ENCODE results near the gene FADS2. TPM values are rescaled to one million over a fixed set of nuclear protein-coding genes. Genes with fewer than 3 reads are reported as not detected.
A peak's percentile ranks its signal among the peaks of the same experiment; 100 is the strongest.

FADS2 gene
- total RNA-seq, 4 donors from 2014 or later: 7.8 to 40.1 (median 16.2) TPM

- ATAC-seq (ENCODE audit: low FRiP score) (no peak), DNase-seq (ENCODE audit: low spot score) (no peak)
- no peak for TF ChIP-seq CTCF (IDR thresholded peaks at IDR 0.05)
Measured at GRCh38 chr11:61826930-61827570, 1.1 kb upstream of the FADS2 start.

- no peak for ATAC-seq (ENCODE audit: low FRiP score)
- no peak for DNase-seq (ENCODE audit: low spot score)
- TF ChIP-seq CTCF (IDR thresholded peaks at IDR 0.05): no peak
Measured at GRCh38 chr11:61828379-61828628, 204 bp downstream of the FADS2 start.

DNA sequence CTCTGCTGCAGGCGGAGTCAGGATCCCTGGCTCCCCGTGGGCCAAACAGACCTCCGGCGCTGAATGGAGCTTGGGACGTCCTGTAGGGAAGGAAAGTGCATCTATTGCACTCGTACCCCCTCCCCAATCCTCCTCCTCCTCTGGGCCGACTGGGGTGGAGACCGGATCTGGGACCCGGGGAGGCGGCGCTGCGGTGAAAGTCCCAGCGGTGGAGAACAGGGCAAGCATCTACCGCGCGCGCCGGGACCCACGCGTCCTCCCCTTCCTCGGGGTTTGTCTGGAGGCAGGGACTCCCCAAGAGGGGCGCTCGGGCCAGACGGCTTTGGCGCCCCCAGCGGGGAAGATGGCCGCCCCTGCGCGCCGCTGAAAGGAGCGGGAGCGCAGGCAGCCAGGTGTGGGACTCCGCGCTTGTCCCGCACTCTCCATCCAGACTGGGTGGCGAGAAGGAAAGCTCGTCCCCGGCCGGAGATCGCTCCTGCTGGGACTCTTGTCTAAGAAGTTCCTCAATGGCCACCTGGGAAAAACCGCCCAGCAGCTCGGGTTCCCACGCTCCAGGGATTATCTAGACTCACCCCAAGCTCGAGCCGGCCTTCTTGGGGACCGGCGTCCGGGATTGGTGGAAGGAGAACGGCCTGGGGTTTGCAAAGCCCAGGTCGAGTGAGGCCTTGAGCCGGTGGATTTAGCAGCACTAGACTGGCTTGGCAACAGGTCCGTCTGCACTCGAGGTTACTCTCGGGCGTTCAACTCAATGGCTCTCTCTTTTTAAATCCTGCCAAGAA is 718 bp downstream of the FADS2 start:
- ATAC-seq (ENCODE audit: low FRiP score) (peak; percentile 29), DNase-seq (ENCODE audit: low spot score) (no peak)

GRCh38 chr11:61829806-61830205 is 1.7 kb downstream of the FADS2 start:
- no peak for ATAC-seq (ENCODE audit: low FRiP score)
- no peak for TF ChIP-seq CTCF (IDR thresholded peaks at IDR 0.05)
- no peak for DNase-seq (ENCODE audit: low spot score)

More for the DNA sequence above, 718 bp downstream of the FADS2 start:
- TF ChIP-seq CTCF (IDR thresholded peaks at IDR 0.05): no peak

DNA sequence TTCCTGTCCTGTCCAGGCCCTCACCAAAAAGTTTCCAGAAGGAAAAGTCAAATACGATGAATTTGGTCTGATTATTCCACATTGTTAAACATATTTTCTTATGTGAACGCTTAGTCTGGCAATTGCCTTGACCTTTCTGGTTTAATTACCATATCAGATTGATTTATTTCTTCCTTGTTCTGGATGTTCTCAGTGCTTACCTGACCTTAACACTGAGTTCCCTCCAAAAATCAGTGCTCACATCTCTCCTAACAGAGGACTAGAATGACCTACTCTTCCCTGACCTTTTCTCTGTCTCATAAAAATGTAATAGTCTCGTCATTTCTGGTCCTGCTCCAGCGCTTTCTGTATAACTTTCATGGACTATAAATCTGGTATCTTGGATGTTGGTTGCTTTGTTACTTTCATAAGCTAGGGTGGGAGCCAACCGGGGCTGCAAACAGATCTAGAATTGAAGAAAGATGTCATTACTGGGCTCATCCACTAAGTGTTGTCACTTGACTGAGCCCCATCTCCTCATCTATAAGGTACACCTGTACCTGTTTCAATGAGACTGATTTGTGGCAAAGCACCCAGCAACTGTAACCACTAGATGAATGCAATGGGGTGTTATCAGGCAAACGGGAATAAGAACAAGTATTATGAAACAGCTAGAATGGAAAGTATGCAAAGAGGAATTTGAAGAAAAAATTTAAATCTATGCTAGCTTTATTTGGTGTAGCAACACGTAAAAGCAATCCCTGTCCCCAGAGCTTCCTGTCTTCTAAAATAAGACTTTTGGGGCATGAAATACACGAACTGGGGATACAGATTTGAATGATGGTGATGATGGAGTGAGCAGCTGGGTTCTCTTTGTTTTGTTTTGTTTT is 2.4 kb downstream of the FADS2 start:
- no peak for TF ChIP-seq CTCF (IDR thresholded peaks at IDR 0.05)
- ATAC-seq (ENCODE audit: low FRiP score) (peak; percentile 42), DNase-seq (ENCODE audit: low spot score) (no peak)

DNA sequence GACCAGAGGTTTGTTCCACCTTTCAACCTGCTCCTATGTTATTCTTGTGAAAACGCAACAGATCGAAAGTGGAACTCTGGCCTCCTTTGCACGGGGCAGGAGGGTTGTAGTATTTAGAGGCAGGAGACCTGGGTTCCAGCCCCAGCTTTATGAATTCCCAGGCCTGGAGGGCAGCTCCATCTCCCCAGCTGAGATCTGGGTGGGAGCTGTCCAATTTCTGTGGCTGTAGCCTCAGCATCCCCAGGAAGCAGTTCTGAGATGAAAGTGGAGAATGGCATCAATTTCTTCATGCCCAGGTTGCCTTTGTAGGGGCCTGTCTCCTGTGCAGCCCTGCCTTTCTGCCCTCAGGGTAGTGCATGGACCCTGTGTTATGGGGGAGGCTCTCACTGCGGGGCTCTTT is 4.1 kb downstream of the FADS2 start:
- ATAC-seq (ENCODE audit: low FRiP score) (no peak), DNase-seq (ENCODE audit: low spot score) (no peak)
- TF ChIP-seq CTCF (IDR thresholded peaks at IDR 0.05): no peak

Data from omental fat pad (tissue), 4 donors.